Retinal pigment epithelial cell (primary cell): ENCODE results near the gene ATP6V0E1.

Source experiments
- DNase-seq: peaks from one replicate; pipeline ENCODE4 v3.0.0-alpha.2; 2010; ENCODE audit warnings: low read depth
- H3K4me3 ChIP-seq: 2 replicates; pipeline ENCODE4 v1.5.1; 2011; ENCODE audit warnings: mild to moderate bottlenecking, low read length, control low read depth, moderate library complexity
- TF ChIP-seq, protein P1 (sequence below): conservative IDR thresholded peaks from 2 replicates; pipeline ENCODE4 v1.5.1; 2011; ENCODE audit warnings: low read depth, low read length, control low read depth, inconsistent platforms

The ATP6V0E1 gene

DNA sequence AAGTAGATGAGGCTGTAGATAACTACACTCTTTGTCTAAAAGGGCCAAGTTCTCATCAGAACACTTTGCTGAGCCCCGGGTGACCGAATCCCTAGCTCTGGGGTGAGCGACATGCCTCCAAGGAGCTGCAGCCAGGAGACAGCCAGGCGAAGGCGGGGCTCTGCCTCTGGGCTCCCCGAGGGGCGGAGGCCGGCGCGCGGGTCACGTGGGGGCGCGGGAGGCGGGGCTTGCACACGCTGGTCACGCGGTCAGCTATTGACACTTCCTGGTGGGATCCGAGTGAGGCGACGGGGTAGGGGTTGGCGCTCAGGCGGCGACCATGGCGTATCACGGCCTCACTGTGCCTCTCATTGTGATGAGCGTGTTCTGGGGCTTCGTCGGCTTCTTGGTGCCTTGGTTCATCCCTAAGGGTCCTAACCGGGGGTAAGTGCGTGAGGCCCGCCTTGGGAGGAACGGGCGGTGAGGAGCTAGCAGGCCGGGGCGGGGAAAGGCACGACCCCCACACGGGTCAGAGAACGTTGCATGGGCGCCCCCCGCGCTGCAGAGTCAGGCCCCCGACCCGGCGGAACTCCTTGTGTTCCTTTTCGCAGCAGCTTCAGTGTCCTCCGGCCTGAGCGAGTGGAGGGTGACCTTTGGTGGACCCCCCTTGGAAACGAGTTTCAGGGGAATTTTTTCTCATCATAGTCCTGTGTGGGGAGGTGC is at the start of gene ATP6V0E1:
TSS of gene ATP6V0E1 (plus strand) at position 230 of the 702 bp plus-strand sequence. CDS start at position 320, 90 bp downstream.
- TF ChIP-seq, protein P1, sequence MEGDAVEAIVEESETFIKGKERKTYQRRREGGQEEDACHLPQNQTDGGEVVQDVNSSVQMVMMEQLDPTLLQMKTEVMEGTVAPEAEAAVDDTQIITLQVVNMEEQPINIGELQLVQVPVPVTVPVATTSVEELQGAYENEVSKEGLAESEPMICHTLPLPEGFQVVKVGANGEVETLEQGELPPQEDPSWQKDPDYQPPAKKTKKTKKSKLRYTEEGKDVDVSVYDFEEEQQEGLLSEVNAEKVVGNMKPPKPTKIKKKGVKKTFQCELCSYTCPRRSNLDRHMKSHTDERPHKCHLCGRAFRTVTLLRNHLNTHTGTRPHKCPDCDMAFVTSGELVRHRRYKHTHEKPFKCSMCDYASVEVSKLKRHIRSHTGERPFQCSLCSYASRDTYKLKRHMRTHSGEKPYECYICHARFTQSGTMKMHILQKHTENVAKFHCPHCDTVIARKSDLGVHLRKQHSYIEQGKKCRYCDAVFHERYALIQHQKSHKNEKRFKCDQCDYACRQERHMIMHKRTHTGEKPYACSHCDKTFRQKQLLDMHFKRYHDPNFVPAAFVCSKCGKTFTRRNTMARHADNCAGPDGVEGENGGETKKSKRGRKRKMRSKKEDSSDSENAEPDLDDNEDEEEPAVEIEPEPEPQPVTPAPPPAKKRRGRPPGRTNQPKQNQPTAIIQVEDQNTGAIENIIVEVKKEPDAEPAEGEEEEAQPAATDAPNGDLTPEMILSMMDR: no peak
- DNase-seq: peak; percentile 78
- peak within 1 kb of the TSS; percentile 88 for H3K4me3 ChIP-seq

DNA sequence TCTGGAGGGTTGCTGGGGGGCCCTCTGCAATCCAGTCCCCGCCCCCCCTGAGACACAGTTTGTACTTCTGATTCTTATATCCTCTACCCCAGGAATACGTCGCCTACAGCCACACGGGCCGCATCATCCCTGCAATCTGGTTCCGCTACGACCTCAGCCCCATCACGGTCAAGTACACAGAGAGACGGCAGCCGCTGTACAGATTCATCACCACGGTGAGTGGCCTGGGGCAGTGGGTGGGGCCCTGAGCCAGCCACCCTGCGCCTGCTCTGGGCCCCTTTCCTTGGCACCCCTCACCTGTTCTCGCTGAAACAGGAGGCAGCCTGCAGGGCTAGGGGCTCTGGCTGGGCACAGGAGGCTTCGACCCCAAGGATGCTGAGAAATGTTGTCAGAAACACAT is 48.5 kb upstream of the ATP6V0E1 start:
- H3K4me3 ChIP-seq: no peak overlapping the region
- DNase-seq: no peak
- TF ChIP-seq, protein P1: no peak

DNA sequence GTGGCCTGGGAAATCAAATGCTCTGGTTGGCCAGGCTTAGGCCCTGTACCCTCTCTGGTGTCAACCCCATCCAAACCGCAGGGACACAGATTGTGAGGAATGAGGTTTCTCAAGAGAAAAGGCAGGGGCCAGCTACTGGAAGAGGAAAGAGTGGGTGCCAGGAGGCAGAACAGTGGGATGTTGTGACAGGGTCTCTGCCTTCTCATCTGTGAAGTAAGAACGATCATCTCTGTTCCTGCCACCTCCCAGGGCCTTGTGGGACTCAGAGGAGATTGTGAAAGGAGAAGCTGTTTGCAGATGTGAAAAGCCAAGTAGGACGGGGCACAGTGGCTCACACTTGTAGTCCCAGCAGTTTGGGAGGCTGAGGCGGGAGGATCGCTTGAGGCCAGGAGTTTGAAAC is 47.2 kb upstream of the ATP6V0E1 start:
- no peak overlapping the region for H3K4me3 ChIP-seq
- TF ChIP-seq, protein P1: no peak
- no peak for DNase-seq

DNA sequence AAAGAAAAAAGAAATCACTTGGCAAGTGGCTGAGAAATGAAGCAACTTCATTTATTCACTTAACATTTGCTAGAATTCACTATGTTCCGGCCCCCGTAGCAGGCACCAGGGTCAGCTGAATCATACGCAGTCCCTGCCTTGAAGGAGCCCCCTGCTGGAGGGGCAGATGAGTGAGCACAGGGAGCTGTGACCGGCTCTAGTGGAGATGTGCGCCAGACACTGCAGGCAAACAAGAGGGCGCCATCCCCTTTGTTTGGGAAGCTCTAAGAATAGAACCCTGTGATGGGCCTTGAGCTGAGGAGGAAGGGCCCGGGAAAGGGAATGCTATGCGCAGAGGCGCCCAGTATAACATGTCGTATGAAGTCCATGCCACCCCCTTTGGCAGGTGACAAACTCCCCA is 44.5 kb upstream of the ATP6V0E1 start:
- TF ChIP-seq, protein P1: peak; percentile 49
- no peak overlapping the region for H3K4me3 ChIP-seq
- no peak for DNase-seq

DNA sequence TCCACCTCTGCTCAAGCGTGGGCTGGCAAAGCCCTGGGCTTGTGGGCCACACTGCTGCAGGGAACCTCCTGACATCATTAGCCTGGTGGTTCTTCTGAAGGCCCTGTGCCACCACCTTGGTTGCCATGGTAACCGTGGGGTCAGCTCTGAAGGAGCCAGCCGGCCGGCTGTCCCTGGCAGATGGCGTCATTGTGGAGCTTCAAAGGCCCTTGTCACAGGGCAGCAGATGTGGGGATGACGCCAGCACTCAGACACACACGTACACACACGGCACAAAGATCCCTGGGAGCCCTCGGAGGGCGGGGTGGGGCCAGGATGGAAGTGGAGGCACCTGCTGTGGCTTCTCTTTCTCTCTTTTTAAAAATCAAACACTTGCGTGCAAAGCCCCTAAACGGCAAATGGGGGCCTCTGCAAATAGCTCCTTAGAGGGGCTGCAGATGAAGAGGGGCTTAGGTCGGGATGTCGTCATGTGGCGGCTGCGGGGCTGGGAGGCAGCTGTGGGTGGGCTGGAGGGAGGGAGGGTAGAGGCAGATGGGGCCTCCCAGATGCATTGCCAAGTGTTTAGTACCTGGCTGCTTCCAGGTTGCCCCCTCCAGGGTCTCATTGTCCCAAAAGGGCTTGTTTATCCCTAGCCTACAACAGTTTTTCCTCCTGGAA is 43.8 kb upstream of the ATP6V0E1 start:
- no peak overlapping the region for H3K4me3 ChIP-seq
- TF ChIP-seq, protein P1: no peak
- DNase-seq: no peak

DNA sequence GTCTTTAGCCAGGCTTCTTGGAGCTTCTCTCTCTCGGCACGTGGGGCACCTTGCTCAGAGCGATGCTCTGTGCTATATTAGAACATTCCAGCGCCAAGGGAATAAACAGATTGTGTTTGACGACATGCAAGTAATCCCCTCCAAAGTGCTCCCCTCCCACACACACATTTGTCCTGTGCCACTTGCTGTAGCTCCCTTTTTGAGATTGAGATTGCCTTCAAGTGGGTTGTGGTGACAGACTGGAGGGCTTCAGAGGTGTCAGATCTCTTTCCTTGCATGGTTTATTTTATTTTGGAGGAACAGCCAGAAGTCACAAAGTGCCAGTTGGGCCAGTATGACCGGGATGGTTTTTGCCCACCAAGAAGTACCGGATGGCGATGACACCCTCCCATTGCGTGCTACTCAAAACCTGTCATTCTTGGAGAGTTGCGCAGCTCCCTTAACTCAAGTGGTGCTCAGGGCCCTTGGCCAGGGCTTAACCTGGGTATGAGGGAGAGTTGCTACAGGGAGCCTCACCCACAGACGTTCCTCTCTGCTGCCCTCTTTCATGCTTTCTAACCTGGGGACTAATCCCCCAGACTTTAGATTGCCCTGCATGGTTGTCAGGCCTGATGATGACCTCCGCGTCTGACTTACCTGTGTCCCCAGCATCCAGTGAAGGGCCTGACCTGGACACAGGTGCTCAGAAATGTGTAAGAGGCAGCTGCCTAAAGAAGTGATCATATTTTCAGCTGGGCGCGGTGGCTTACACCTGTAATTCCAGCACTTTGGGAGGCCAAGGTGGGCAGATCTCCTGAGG is 43.1 kb upstream of the ATP6V0E1 start:
- DNase-seq: no peak
- no peak overlapping the region for H3K4me3 ChIP-seq
- TF ChIP-seq, protein P1: no peak
